ENCODE measurements around the gene LCN2.
"Not testable (repeated sequence)": the region's sequence is repeated elsewhere in the genome, so short reads cannot be mapped to it uniquely, and the experiment has no call there.

The LCN2 gene

GRCh38 chr9:128149001-128149701, at the start of gene LCN2:
Gene LCN2 (plus strand): TSS chr9:128149453. CDS start chr9:128149526, 73 bp downstream.
- DNase-seq (ENCODE audit: low spot score), result no peak

GRCh38 chr9:128099932-128100491, 49.2 kb upstream of the LCN2 start:
- DNase-seq (ENCODE audit: low spot score), result no peak

GRCh38 chr9:128100581-128100980, 48.7 kb upstream of the LCN2 start:
- no peak for DNase-seq (ENCODE audit: low spot score)

- DNase-seq (ENCODE audit: low spot score), result no peak
Observed at GRCh38 chr9:128101231-128101661, 48.0 kb upstream of the LCN2 start.

- no peak for DNase-seq (ENCODE audit: low spot score)
Observed at GRCh38 chr9:128101690-128102089, 47.6 kb upstream of the LCN2 start.

- no peak for DNase-seq (ENCODE audit: low spot score)
Observed at GRCh38 chr9:128102196-128102595, 47.1 kb upstream of the LCN2 start.

- no peak for DNase-seq (ENCODE audit: low spot score)
Observed at GRCh38 chr9:128102861-128103588, 46.2 kb upstream of the LCN2 start.

GRCh38 chr9:128103589-128103962, 45.7 kb upstream of the LCN2 start:
- DNase-seq (ENCODE audit: low spot score), result no peak

GRCh38 chr9:128104171-128104618, 45.1 kb upstream of the LCN2 start:
- DNase-seq (ENCODE audit: low spot score), result no peak

- DNase-seq (ENCODE audit: low spot score), result no peak
Observed at GRCh38 chr9:128105538-128106175, 43.6 kb upstream of the LCN2 start.

GRCh38 chr9:128106181-128106939, 42.9 kb upstream of the LCN2 start:
- no peak for DNase-seq (ENCODE audit: low spot score)

- no peak for DNase-seq (ENCODE audit: low spot score)
Observed at GRCh38 chr9:128106940-128107467, 42.2 kb upstream of the LCN2 start.

- no peak for DNase-seq (ENCODE audit: low spot score)
Observed at GRCh38 chr9:128107468-128108268, 41.6 kb upstream of the LCN2 start.

- no peak for DNase-seq (ENCODE audit: low spot score)
Observed at GRCh38 chr9:128108269-128109049, 40.8 kb upstream of the LCN2 start.

GRCh38 chr9:128109050-128109709, 40.1 kb upstream of the LCN2 start:
- DNase-seq (ENCODE audit: low spot score), result no peak

- not testable (repeated sequence) for DNase-seq (ENCODE audit: low spot score)
Observed at GRCh38 chr9:128111726-128112125, 37.5 kb upstream of the LCN2 start.

- no peak for DNase-seq (ENCODE audit: low spot score)
Observed at GRCh38 chr9:128113526-128114325, 35.5 kb upstream of the LCN2 start.

GRCh38 chr9:128114326-128115186, 34.7 kb upstream of the LCN2 start:
- DNase-seq (ENCODE audit: low spot score), result no peak
